DND-41 (cell line): ENCODE results near the gene KCNQ5.

Experiments
- CTCF ChIP-seq: IDR thresholded peaks from 2 replicates; pipeline ENCODE4 v1.5.1; 2012; ENCODE audit warnings: borderline replicate concordance, low read length, moderate library complexity, mild to moderate bottlenecking; ENCODE audit not compliant: poor library complexity, severe bottlenecking; ENCODE audit errors: extremely low read depth
- EZH2 ChIP-seq: IDR thresholded peaks from 3 replicates; pipeline ENCODE4 v1.6.1; 2012; ENCODE audit warnings: borderline replicate concordance, low read depth, mild to moderate bottlenecking, moderate library complexity, low read length, inconsistent platforms; ENCODE audit not compliant: severe bottlenecking

- TF ChIP-seq CTCF (no peak), EZH2 (no peak)
Measured at GRCh38 chr6:73216859-73217258, 595.0 kb downstream of the KCNQ5 start.
